GM23248 (cell line): Measurements from ENCODE around the gene ANKRD42. TPM values are rescaled to one million over a fixed set of nuclear protein-coding genes. Genes with fewer than 3 reads are reported as not detected.

ENCODE experiments used
- DNase-seq: peaks from one replicate; pipeline ENCODE4 v3.0.0-alpha.2; 2015
- H2AFZ ChIP-seq: fragments of 200-600 bp; sonication (generic); 2 replicates; pipeline ENCODE4 v1.6.1; 2016; ENCODE audit warnings: antibody characterized with exemption
- H3F3A ChIP-seq: fragments of 200-600 bp; sonication (generic); 2 replicates; pipeline ENCODE4 v1.6.1; 2016; ENCODE audit warnings: mild to moderate bottlenecking, antibody characterized with exemption, mixed run types; ENCODE audit not compliant: insufficient read depth
- H3K27ac ChIP-seq: fragments of 200-600 bp; sonication (generic); 2 replicates; pipeline ENCODE4 v1.5.1; 2016; ENCODE audit warnings: mild to moderate bottlenecking
- H3K27me3 ChIP-seq: fragments of 200-600 bp; sonication (generic); replicated peaks from 2 replicates; pipeline ENCODE4 v1.6.1; 2016; ENCODE audit warnings: mild to moderate bottlenecking; ENCODE audit not compliant: insufficient read depth
- H3K36me3 ChIP-seq: fragments of 200-600 bp; sonication (generic); 2 replicates; pipeline ENCODE4 v1.6.1; 2016; ENCODE audit warnings: low read depth, mild to moderate bottlenecking
- H3K4me1 ChIP-seq: fragments of 200-600 bp; sonication (generic); 2 replicates; pipeline ENCODE4 v1.6.1; 2016; ENCODE audit warnings: mild to moderate bottlenecking; ENCODE audit not compliant: insufficient read depth
- H3K4me2 ChIP-seq: fragments of 200-600 bp; sonication (generic); one replicate; pipeline ENCODE4 v1.6.1; 2016; ENCODE audit warnings: mild to moderate bottlenecking; ENCODE audit not compliant: unreplicated experiment
- H3K4me3 ChIP-seq: fragments of 200-600 bp; sonication (generic); 2 replicates; pipeline ENCODE4 v1.5.1; 2016; ENCODE audit warnings: mild to moderate bottlenecking
- H3K79me2 ChIP-seq: fragments of 200-600 bp; sonication (generic); 2 replicates; pipeline ENCODE4 v1.6.1; 2016; ENCODE audit warnings: mild to moderate bottlenecking; ENCODE audit not compliant: insufficient read depth
- H3K9ac ChIP-seq: fragments of 200-600 bp; sonication (generic); 2 replicates; pipeline ENCODE4 v1.6.1; 2016; ENCODE audit warnings: mild to moderate bottlenecking
- H3K9me2 ChIP-seq: fragments of 200-600 bp; sonication (generic); 2 replicates; pipeline ENCODE4 v1.6.1; 2016; ENCODE audit warnings: mixed run types, mild to moderate bottlenecking, moderate library complexity; ENCODE audit not compliant: insufficient read depth
- H3K9me3 ChIP-seq: fragments of 200-600 bp; sonication (generic); one replicate; pipeline ENCODE4 v1.6.1; 2017; ENCODE audit warnings: low read depth
- H4K20me1 ChIP-seq: fragments of 200-600 bp; sonication (generic); 2 replicates; pipeline ENCODE4 v1.6.0; 2016; ENCODE audit not compliant: insufficient read depth
- EZH2 ChIP-seq: fragments of 200-600 bp; sonication (generic); IDR thresholded peaks from 2 replicates; pipeline ENCODE4 v1.6.1; 2018; ENCODE audit warnings: antibody characterized with exemption, mild to moderate bottlenecking; ENCODE audit not compliant: insufficient read depth, poor library complexity, severe bottlenecking
- EZH2phosphoT487 ChIP-seq: fragments of 200-600 bp; sonication (generic); IDR thresholded peaks from 2 replicates; pipeline ENCODE4 v1.6.1; 2018; ENCODE audit warnings: antibody characterized with exemption, moderate library complexity, mild to moderate bottlenecking, low read depth; ENCODE audit not compliant: insufficient read depth
- WGBS, 2 experiments: methylation state at CpG; one replicate each; pipeline ENCODE4 v1.1.6; 2015 to 2017; ENCODE audit warnings: low lambda C conversion rate in 2 of 2, low coverage in 1 of 2; ENCODE audit errors: missing lambda C conversion rate in 2 of 2; 5-methylcytosine and 5-hydroxymethylcytosine counted together
- in situ Hi-C: fragments of 300-500 bp; cut with MboI; formaldehyde crosslinking; loops from 2 replicates; pipeline ENCODE4 v1.15.0; 2020
- polyA plus RNA-seq: library from polyadenylated mRNA; unstranded; fragments of >200 nt; fragmentation: Nextera tagmentation; extraction: Ambion mirVana; gene quantifications from 2 replicates; pipeline ENCODE4 v1.2.1, GENCODE V29; 2016
- total RNA-seq: library from RNA; depleted of rRNA; stranded (reverse); fragments of >200 nt; shearing (Covaris generic); gene quantifications from 2 replicates; pipeline ENCODE4 v1.2.3, GENCODE V29; 2014

The ANKRD42 gene
- total and polyA plus RNA-seq, 2 experiments from 2014 or later = 17.6 to 17.8 TPM

- peak overlapping the region; percentile 89 for H2AFZ ChIP-seq
- peaks cover 66% of the 10 kb centered on the region for H3F3A ChIP-seq
- in situ Hi-C loops = no loop called here
- peak; percentile 48 for DNase-seq
- H3K4me3 ChIP-seq = peak overlapping the region; percentile 90
- no peaks in the 10 kb centered on the region for H3K9me2 ChIP-seq
- H3K79me2 ChIP-seq = peaks cover 53% of the 10 kb centered on the region
- peaks cover 42% of the 10 kb centered on the region for H3K4me1 ChIP-seq
- H3K9ac ChIP-seq = peak overlapping the region; percentile 98
- no peaks in the 10 kb centered on the region for H3K27me3 ChIP-seq
- WGBS, 2 experiments = 14 to 17% methylated on average over 8 of the region's 8 CpGs
- H3K4me2 ChIP-seq = peak overlapping the region; percentile 100
- no peak for TF ChIP-seq EZH2
- TF ChIP-seq EZH2phosphoT487 = no peak
- no peaks in the 10 kb centered on the region for H4K20me1 ChIP-seq
- H3K36me3 ChIP-seq = peaks cover 17% of the 10 kb centered on the region; the same call in 1 of the 2 replicates
- H3K27ac ChIP-seq = peak overlapping the region; percentile 95
- no peaks in the 10 kb centered on the region for H3K9me3 ChIP-seq
These were observed 786 bp upstream of the ANKRD42 start for GRCh38 chr11:83192606-83193245.

DNA sequence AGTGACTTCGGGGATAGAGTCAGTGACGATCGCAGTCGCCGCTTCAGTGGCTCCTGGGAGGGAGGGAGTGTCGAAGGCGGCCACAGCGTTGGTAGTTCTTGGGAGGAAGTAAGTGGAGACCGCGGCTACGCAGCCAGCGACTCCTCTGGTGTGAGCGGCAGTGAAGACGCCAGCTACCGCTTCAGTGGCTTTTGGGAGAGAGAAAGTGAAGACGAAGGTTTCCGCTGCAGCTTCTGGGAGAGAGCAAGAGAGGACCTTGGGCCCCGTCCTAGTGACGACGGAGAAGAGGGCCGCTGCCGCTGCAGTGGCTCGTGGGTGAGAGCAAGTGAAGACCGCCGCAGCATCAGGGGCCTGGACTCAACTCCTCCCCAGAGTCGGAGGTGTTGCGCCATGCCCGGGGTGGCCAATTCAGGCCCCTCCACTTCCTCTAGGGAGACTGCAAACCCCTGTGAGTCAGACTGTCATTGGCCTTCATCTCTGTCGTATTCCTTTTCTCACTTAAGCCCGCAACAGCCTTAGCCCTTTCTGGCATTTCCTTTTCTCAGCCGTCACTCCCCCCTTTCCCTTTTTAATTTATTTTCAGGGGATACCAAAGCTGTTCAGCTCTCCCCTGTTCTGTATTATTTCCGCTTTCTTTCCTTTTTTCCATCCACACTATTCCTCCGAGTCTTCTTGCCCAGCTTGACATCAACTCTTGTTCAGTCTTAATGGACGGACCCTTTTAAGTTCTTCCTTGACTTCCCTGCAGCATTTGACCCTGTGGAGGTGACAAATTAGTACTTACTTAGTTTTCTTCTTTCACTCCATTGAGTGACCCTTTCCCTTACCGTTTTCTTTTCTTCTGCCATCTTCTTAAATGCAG is 1.0 kb downstream of the ANKRD42 start:
- Histone ChIP-seq H3K36me3 (peaks cover 21% of the 10 kb centered on the region; the same call in 1 of the 2 replicates), H3K79me2 (peaks cover 68% of the 10 kb centered on the region), H4K20me1 (no peaks in the 10 kb centered on the region), H3K4me2 (peak overlapping the region; percentile 99), H3K27me3 (no peaks in the 10 kb centered on the region), H3K9ac (peak overlapping the region; percentile 98), H3K9me2 (no peaks in the 10 kb centered on the region), H3K4me3 (peak overlapping the region; percentile 90), H3K27ac (peak overlapping the region; percentile 95), H3K4me1 (peaks cover 42% of the 10 kb centered on the region), H3F3A (peaks cover 49% of the 10 kb centered on the region), H3K9me3 (no peaks in the 10 kb centered on the region), H2AFZ (peak overlapping the region; percentile 89)
- 0 to 1% methylated on average over 30 to 35 of the region's 35 CpGs for WGBS, 2 experiments
- DNase-seq = peak; percentile 90
- TF ChIP-seq EZH2 (no peak), EZH2phosphoT487 (no peak)
- in situ Hi-C loops = no loop called here

DNA sequence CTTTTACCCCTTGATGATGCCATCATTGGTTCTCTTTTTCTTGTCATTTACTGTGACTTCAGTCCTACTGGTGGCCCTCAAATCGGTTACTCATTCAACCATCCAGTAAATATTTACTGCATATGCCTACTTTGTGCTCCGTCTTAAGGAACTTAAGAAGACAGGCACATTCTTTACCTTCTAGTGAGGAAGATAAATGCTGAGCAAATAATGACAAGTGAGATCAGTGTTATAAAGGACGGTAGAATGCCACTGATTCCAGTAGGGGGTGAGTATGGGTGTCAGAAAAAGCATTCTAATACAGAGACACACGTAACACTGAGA is 1.6 kb downstream of the ANKRD42 start:
- H3K4me1 ChIP-seq = peaks cover 42% of the 10 kb centered on the region
- no peaks in the 10 kb centered on the region for H3K27me3 ChIP-seq
- WGBS, 2 experiments = 43 to 44% methylated on average over 4 of the region's 4 CpGs
- peaks cover 71% of the 10 kb centered on the region for H3K79me2 ChIP-seq
- no peaks in the 10 kb centered on the region for H3K9me2 ChIP-seq
- no peaks in the 10 kb centered on the region for H4K20me1 ChIP-seq
- no peak for TF ChIP-seq EZH2
- TF ChIP-seq EZH2phosphoT487 = no peak
- H3K9me3 ChIP-seq = no peaks in the 10 kb centered on the region
- peak overlapping the region; percentile 90 for H3K4me3 ChIP-seq
- peak overlapping the region; percentile 99 for H3K4me2 ChIP-seq
- peak overlapping the region; percentile 95 for H3K27ac ChIP-seq
- in situ Hi-C loops = no loop called here
- H3K36me3 ChIP-seq = peaks cover 21% of the 10 kb centered on the region; the same call in 1 of the 2 replicates
- H2AFZ ChIP-seq = peak overlapping the region; percentile 89
- DNase-seq = peak; percentile 34
- peaks cover 44% of the 10 kb centered on the region for H3F3A ChIP-seq
- peak overlapping the region; percentile 98 for H3K9ac ChIP-seq

- peak overlapping the region; percentile 95; the same call in 1 of the 2 replicates for H3K27ac ChIP-seq
- no peaks in the 10 kb centered on the region for H3K9me3 ChIP-seq
- H2AFZ ChIP-seq = peak overlapping the region; percentile 89; the same call in 1 of the 2 replicates
- in situ Hi-C loops = no loop called here
- 79 to 84% methylated on average over 7 to 8 of the region's 8 CpGs for WGBS, 2 experiments
- H3K79me2 ChIP-seq = peaks cover 76% of the 10 kb centered on the region
- peaks cover 42% of the 10 kb centered on the region for H3K4me1 ChIP-seq
- no peaks in the 10 kb centered on the region for H4K20me1 ChIP-seq
- peaks cover 17% of the 10 kb centered on the region; the same call in 1 of the 2 replicates for H3K36me3 ChIP-seq
- no peaks in the 10 kb centered on the region for H3K27me3 ChIP-seq
- peaks cover 39% of the 10 kb centered on the region for H3F3A ChIP-seq
- TF ChIP-seq EZH2phosphoT487 = no peak
- no peak for TF ChIP-seq EZH2
- peak overlapping the region; percentile 98 for H3K9ac ChIP-seq
- no peak for DNase-seq
- no peaks in the 10 kb centered on the region for H3K9me2 ChIP-seq
- H3K4me2 ChIP-seq = peak overlapping the region; percentile 99
- H3K4me3 ChIP-seq = peak overlapping the region; percentile 90
These were observed 2.1 kb downstream of the ANKRD42 start for GRCh38 chr11:83195649-83196048.
